SK-N-SH (cell line): ENCODE data around the gene KLHDC3. TPM values are rescaled to one million over a fixed set of nuclear protein-coding genes. Genes with fewer than 3 reads are reported as not detected.

Experiments
- CTCF ChIA-PET: fragments of 300-600, 350-600 bp; formaldehyde crosslinking; extraction: SDS; loops from one replicate; lab custom pipeline; 2021; lab: Yijun Ruan, JAX
- POLR2A ChIA-PET: fragments of 350-600 bp; sonication (Branson Sonifier 250); formaldehyde crosslinking; extraction: SDS; loops from one replicate; lab custom pipeline; 2020; ENCODE audit warnings: antibody characterized with exemption, inconsistent platforms; lab: Yijun Ruan, JAX
- DNase-seq: peaks from one replicate; pipeline ENCODE4 v3.0.0; 2012
- H2AFZ ChIP-seq: fragments of 200-600 bp; sonication (generic); 2 replicates; pipeline ENCODE4 v1.8.1; 2016; ENCODE audit warnings: antibody characterized with exemption, mild to moderate bottlenecking, low read depth
- H3F3A ChIP-seq: fragments of 200-600 bp; sonication (generic); replicated peaks from 2 replicates; pipeline ENCODE3; 2016; ENCODE audit warnings: antibody characterized with exemption, mild to moderate bottlenecking; ENCODE audit not compliant: insufficient read depth
- H3K27ac ChIP-seq, 2 experiments: fragments of 200-500 bp in 1 of 2; fragments of 200-600 bp in 1 of 2; sonication (Bioruptor generic) in 1 of 2; sonication (generic), shearing (Covaris generic) in 1 of 2; 2 replicates each; pipeline versions ENCODE4 v1.5.1 to v1.6.1; 2014 to 2016; ENCODE audit warnings: low read depth in 2 of 2, inconsistent platforms in 1 of 2, low read length in 1 of 2, mild to moderate bottlenecking in 1 of 2, mixed read lengths in 1 of 2
- H3K27me3 ChIP-seq: fragments of 200-600 bp; sonication (generic), shearing (Covaris generic); 2 replicates; pipeline ENCODE4 v1.6.1; 2016; ENCODE audit warnings: mixed run types; ENCODE audit not compliant: insufficient read depth
- H3K36me3 ChIP-seq, 2 experiments: fragments of 200-500 bp in 1 of 2; fragments of 200-600 bp in 1 of 2; sonication (Bioruptor generic) in 1 of 2; sonication (generic) in 1 of 2; replicated peaks in 1 of 2; 2 replicates each; pipeline versions ENCODE3 to v1.5.1; 2014 to 2016; ENCODE audit warnings: low read length in 1 of 2, mild to moderate bottlenecking in 1 of 2; ENCODE audit not compliant: insufficient read depth in 2 of 2, control insufficient read depth in 1 of 2
- H3K4me1 ChIP-seq, 2 experiments: fragments of 200-500 bp in 1 of 2; fragments of 200-600 bp in 1 of 2; sonication (Bioruptor generic) in 1 of 2; sonication (generic), shearing (Covaris generic) in 1 of 2; 2 replicates each; pipeline versions ENCODE4 v1.5.1 to v1.6.1; 2014 to 2016; ENCODE audit warnings: low read depth in 1 of 2, low read length in 1 of 2, mixed run types in 1 of 2; ENCODE audit not compliant: insufficient read depth in 2 of 2, control insufficient read depth in 1 of 2
- H3K4me2 ChIP-seq: fragments of 200-600 bp; sonication (generic), shearing (Covaris generic); 2 replicates; pipeline ENCODE4 v1.6.1; 2017; ENCODE audit warnings: mixed run types
- H3K4me3 ChIP-seq, 2 experiments: fragments of 200-500 bp in 1 of 2; fragments of 200-600 bp in 1 of 2; sonication (Bioruptor generic) in 1 of 2; sonication (generic), shearing (Covaris generic) in 1 of 2; 2 replicates each; pipeline versions ENCODE4 v1.5.1 to v1.8.1; 2014 to 2016; ENCODE audit warnings: low read depth in 2 of 2, inconsistent platforms in 1 of 2, low read length in 1 of 2, mild to moderate bottlenecking in 1 of 2, mixed read lengths in 1 of 2, moderate library complexity in 1 of 2
- H3K79me2 ChIP-seq: fragments of 200-600 bp; sonication (generic); 2 replicates; pipeline ENCODE4 v1.8.1; 2017; ENCODE audit warnings: mild to moderate bottlenecking; ENCODE audit not compliant: insufficient read depth
- H3K9ac ChIP-seq: fragments of 200-600 bp; sonication (generic); 2 replicates; pipeline ENCODE4 v1.6.1; 2017; ENCODE audit warnings: mixed run types
- H3K9me2 ChIP-seq: fragments of 200-600 bp; sonication (generic); 2 replicates; pipeline ENCODE4 v1.6.1; 2017; ENCODE audit warnings: mixed run types
- H3K9me3 ChIP-seq: fragments of 200-600 bp; sonication (generic); 2 replicates; pipeline ENCODE4 v1.6.1; 2017; ENCODE audit warnings: mixed run types, mild to moderate bottlenecking, moderate library complexity
- H4K20me1 ChIP-seq: fragments of 200-600 bp; sonication (generic); 2 replicates; pipeline ENCODE4 v1.6.1; 2017; ENCODE audit warnings: mild to moderate bottlenecking, mixed run types; ENCODE audit not compliant: insufficient read depth
- CHD2 ChIP-seq: fragments of 150-350 bp; IDR thresholded peaks from 2 replicates; pipeline ENCODE4 v1.6.1; 2018; ENCODE audit warnings: low read length; ENCODE audit not compliant: partially characterized antibody
- CTCF ChIP-seq: fragments of 200-600 bp; sonication (generic); IDR thresholded peaks from 2 replicates; pipeline ENCODE4 v1.6.1; 2017; ENCODE audit warnings: antibody characterized with exemption, mild to moderate bottlenecking, moderate library complexity
- ELF1 ChIP-seq: IDR thresholded peaks from 2 replicates; pipeline ENCODE4 v1.4.0; 2012
- FOSL2 ChIP-seq: IDR thresholded peaks from 2 replicates; pipeline ENCODE4 v1.4.0; 2012; ENCODE audit warnings: low read depth, mild to moderate bottlenecking, moderate library complexity, borderline replicate concordance
- GABPA ChIP-seq: IDR thresholded peaks from 2 replicates; pipeline ENCODE4 v1.4.0; 2012; ENCODE audit warnings: low read depth, mild to moderate bottlenecking
- MEF2A ChIP-seq: IDR thresholded peaks from 2 replicates; pipeline ENCODE4 v1.4.0; 2012; ENCODE audit warnings: low read depth, borderline replicate concordance
- MXI1 ChIP-seq: IDR thresholded peaks from 2 replicates; pipeline ENCODE4 v1.6.1; 2012; ENCODE audit warnings: mild to moderate bottlenecking, low read depth, low read length, improper control_type of control experiment
- NFIC ChIP-seq: IDR thresholded peaks from 2 replicates; pipeline ENCODE4 v1.4.0; 2012; ENCODE audit warnings: borderline replicate concordance
- RAD21 ChIP-seq: IDR thresholded peaks from 2 replicates; pipeline ENCODE4 v1.6.1; 2012; ENCODE audit warnings: mild to moderate bottlenecking, low read length
- RCOR1 ChIP-seq: fragments of 150-350 bp; IDR thresholded peaks from 2 replicates; pipeline ENCODE4 v1.6.1; 2017; ENCODE audit warnings: antibody characterized with exemption, low read length
- REST ChIP-seq: IDR thresholded peaks from 2 replicates; pipeline ENCODE4 v1.6.1; 2012; ENCODE audit warnings: mild to moderate bottlenecking, low read depth, low read length, moderate library complexity
- RXRA ChIP-seq: IDR thresholded peaks from 2 replicates; pipeline ENCODE4 v1.4.0; 2012; ENCODE audit warnings: low read depth, mild to moderate bottlenecking, borderline replicate concordance
- SMC3 ChIP-seq: IDR thresholded peaks from 2 replicates; pipeline ENCODE4 v1.6.1; 2012; ENCODE audit warnings: low read depth, low read length, improper control_type of control experiment
- TAF1 ChIP-seq: IDR thresholded peaks from 2 replicates; pipeline ENCODE4 v1.6.1; 2012; ENCODE audit warnings: low read depth, mild to moderate bottlenecking, low read length, moderate library complexity, borderline replicate concordance
- TCF12 ChIP-seq: IDR thresholded peaks from 2 replicates; pipeline ENCODE4 v1.4.0; 2012
- USF1 ChIP-seq: IDR thresholded peaks from 2 replicates; pipeline ENCODE4 v1.4.0; 2012; ENCODE audit warnings: low read depth, borderline replicate concordance
- YY1 ChIP-seq: IDR thresholded peaks from 2 replicates; pipeline ENCODE4 v1.4.0; 2012; ENCODE audit warnings: low read depth, mild to moderate bottlenecking
- ZBTB33 ChIP-seq: IDR thresholded peaks from 2 replicates; pipeline ENCODE4 v1.4.0; 2012; ENCODE audit warnings: low read depth, borderline replicate concordance
- WGBS: methylation state at CpG from one replicate; pipeline ENCODE4 v1.1.6; 2017; ENCODE audit warnings: low lambda C conversion rate; 5-methylcytosine and 5-hydroxymethylcytosine counted together
- polyA plus RNA-seq, 3 experiments: library from polyadenylated mRNA; depleted of rRNA; stranded (reverse); fragments of >200 nt; gene quantifications; 2 replicates each; pipeline ENCODE4 v1.2.3, GENCODE V29; 2012

KLHDC3 gene
- polyA plus RNA-seq, 1 of the 3 experiments (the other 2 are of a cell fraction) = 74.1 TPM

GRCh38 chr6:43055966-43056365, 41.9 kb downstream of the KLHDC3 start:
- Histone ChIP-seq H4K20me1 (no peaks in the 10 kb centered on the region), H3K9me2 (no peaks in the 10 kb centered on the region), H2AFZ (no peak overlapping the region), H3K36me3 (peaks cover 7 to 20% of the 10 kb centered on the region in 2 experiments), H3K9ac (no peak overlapping the region), H3K4me2 (no peak overlapping the region), H3K27me3 (no peaks in the 10 kb centered on the region), H3F3A (peaks cover 11% of the 10 kb centered on the region), H3K9me3 (no peaks in the 10 kb centered on the region), H3K4me3 (no peak overlapping the region), H3K79me2 (peaks cover 65% of the 10 kb centered on the region), H3K27ac (no peak overlapping the region; a peak in 1 of 4 replicates), H3K4me1 (peaks cover 11 to 36% of the 10 kb centered on the region in 2 experiments)
- ChIA-PET CTCF (interaction anchor here (0.6 to 1.5 kb wide), 2 partner anchors 13 to 92 kb away, joined by 4 to 6 read pairs; no protein-coding TSS in a partner anchor), POLR2A (interaction anchor here (1.4 kb wide), 1 partner anchor 35 kb away, joined by 3 read pairs; no protein-coding TSS in a partner anchor)
- DNase-seq = no peak
- WGBS = 70% methylated on average over 8 of the region's 8 CpGs
- TF ChIP-seq CTCF (no peak), YY1 (no peak), NFIC (no peak), ZBTB33 (no peak), MEF2A (no peak), CHD2 (no peak)

GRCh38 chr6:43058531-43058930, 44.5 kb downstream of the KLHDC3 start:
- no peaks in the 10 kb centered on the region for H3K27me3 ChIP-seq
- H3K4me3 ChIP-seq = peak overlapping the region; percentile 90 to 92
- H4K20me1 ChIP-seq = no peaks in the 10 kb centered on the region
- H3F3A ChIP-seq = peaks cover 11% of the 10 kb centered on the region
- peak overlapping the region; percentile 91 for H3K9ac ChIP-seq
- peaks cover 7 to 14% of the 10 kb centered on the region in 2 experiments for H3K36me3 ChIP-seq
- H3K9me2 ChIP-seq = no peaks in the 10 kb centered on the region
- H3K9me3 ChIP-seq = no peaks in the 10 kb centered on the region
- CTCF ChIA-PET = no interaction called here
- POLR2A ChIA-PET = interaction anchor here (0.9 to 2.7 kb wide), 5 partner anchors 18 to 79 kb away, joined by 3 to 9 read pairs (median 5); partner anchors contain the start of genes KLHDC3, MEA1, PEX6 and PTK7
- H3K4me1 ChIP-seq = peaks cover 3 to 17% of the 10 kb centered on the region in 2 experiments; a peak in 3 of 4 replicates
- peak overlapping the region; percentile 75; the same call in 1 of the 2 replicates for H2AFZ ChIP-seq
- no peak for DNase-seq
- peaks cover 40% of the 10 kb centered on the region for H3K79me2 ChIP-seq
- peak overlapping the region in 1 of 2 experiments; percentile 41; a peak in 2 of 4 replicates for H3K27ac ChIP-seq
- WGBS = 0% methylated on average over 1 of the region's 1 CpG
- peak overlapping the region; percentile 76 for H3K4me2 ChIP-seq
- TF ChIP-seq RXRA (no peak), TAF1 (no peak), USF1 (no peak), ELF1 (no peak), RAD21 (no peak), RCOR1 (no peak), SMC3 (no peak), REST (no peak), GABPA (no peak), MXI1 (no peak), TCF12 (no peak), FOSL2 (no peak), ZBTB33 (no peak)
